ENCODE data around the gene FRAS1.

FRAS1 gene

GRCh38 chr4:78552389-78553042, 495.4 kb downstream of the FRAS1 start:
- TF ChIP-seq TAF1 (IDR thresholded peaks at IDR 0.05; ENCODE audit: low read depth, low read length): no peak
- TF ChIP-seq POU2F2 (IDR thresholded peaks at IDR 0.05; ENCODE audit: low read depth, low read length): no peak
- TF ChIP-seq POLR2A (IDR thresholded peaks at IDR 0.05; ENCODE audit: low read depth, low read length): no peak
- TF ChIP-seq PAX5 (IDR thresholded peaks at IDR 0.05; ENCODE audit: insufficient read depth, low read length, severe bottlenecking): no peak
- TF ChIP-seq SPI1 (IDR thresholded peaks at IDR 0.05; ENCODE audit: low read depth, low read length): no peak
- no peak for TF ChIP-seq POLR2AphosphoS5 (IDR thresholded peaks at IDR 0.05; ENCODE audit: low read depth, low read length)
- no peak for DNase-seq (ENCODE audit: insufficient read length, low spot score)
- FAIRE-seq: no peak

GRCh38 chr4:78553043-78553396, 495.9 kb downstream of the FRAS1 start:
- no peak for TF ChIP-seq POLR2A (IDR thresholded peaks at IDR 0.05; ENCODE audit: low read depth, low read length)
- no peak for TF ChIP-seq POU2F2 (IDR thresholded peaks at IDR 0.05; ENCODE audit: low read depth, low read length)
- TF ChIP-seq TAF1 (IDR thresholded peaks at IDR 0.05; ENCODE audit: low read depth, low read length): no peak
- no peak for TF ChIP-seq PAX5 (IDR thresholded peaks at IDR 0.05; ENCODE audit: insufficient read depth, low read length, severe bottlenecking)
- no peak for TF ChIP-seq POLR2AphosphoS5 (IDR thresholded peaks at IDR 0.05; ENCODE audit: low read depth, low read length)
- no peak for TF ChIP-seq SPI1 (IDR thresholded peaks at IDR 0.05; ENCODE audit: low read depth, low read length)
- DNase-seq (ENCODE audit: insufficient read length, low spot score) (no peak), FAIRE-seq (no peak)

GRCh38 chr4:78553529-78554060, 496.5 kb downstream of the FRAS1 start:
- DNase-seq (ENCODE audit: insufficient read length, low spot score) (no peak), FAIRE-seq (no peak)
- TF ChIP-seq POU2F2 (IDR thresholded peaks at IDR 0.05; ENCODE audit: low read depth, low read length) (no peak), SPI1 (IDR thresholded peaks at IDR 0.05; ENCODE audit: low read depth, low read length) (no peak), TAF1 (IDR thresholded peaks at IDR 0.05; ENCODE audit: low read depth, low read length) (no peak), POLR2A (IDR thresholded peaks at IDR 0.05; ENCODE audit: low read depth, low read length) (no peak), PAX5 (IDR thresholded peaks at IDR 0.05; ENCODE audit: insufficient read depth, low read length, severe bottlenecking) (no peak), POLR2AphosphoS5 (IDR thresholded peaks at IDR 0.05; ENCODE audit: low read depth, low read length) (no peak)

DNA sequence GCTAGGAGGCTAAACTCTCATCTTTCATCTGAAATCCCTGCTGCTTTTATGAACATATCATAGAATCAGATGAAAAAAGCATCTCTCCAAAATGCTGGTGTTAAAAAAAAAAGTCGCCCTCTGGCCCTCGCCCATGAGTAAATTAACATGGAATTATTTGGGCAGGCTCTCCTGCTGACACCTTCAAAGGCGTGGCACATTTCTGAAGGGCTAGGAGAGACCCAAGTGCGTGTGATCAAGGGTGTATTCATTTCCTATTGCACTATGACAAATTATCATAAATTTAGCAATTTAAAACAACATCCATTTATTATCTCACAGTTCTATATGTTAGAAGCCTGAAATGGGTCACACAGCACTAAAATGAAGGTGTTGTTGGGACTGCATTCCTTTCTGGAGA, 499.5 kb downstream of the FRAS1 start:
- FAIRE-seq (no peak), DNase-seq (ENCODE audit: insufficient read length, low spot score) (no peak)
- no peak for TF ChIP-seq TAF1 (IDR thresholded peaks at IDR 0.05; ENCODE audit: low read depth, low read length)
- TF ChIP-seq POLR2A (IDR thresholded peaks at IDR 0.05; ENCODE audit: low read depth, low read length): no peak
- TF ChIP-seq POLR2AphosphoS5 (IDR thresholded peaks at IDR 0.05; ENCODE audit: low read depth, low read length): no peak
- no peak for TF ChIP-seq POU2F2 (IDR thresholded peaks at IDR 0.05; ENCODE audit: low read depth, low read length)
- no peak for TF ChIP-seq PAX5 (IDR thresholded peaks at IDR 0.05; ENCODE audit: insufficient read depth, low read length, severe bottlenecking)
- no peak for TF ChIP-seq SPI1 (IDR thresholded peaks at IDR 0.05; ENCODE audit: low read depth, low read length)

- TF ChIP-seq POLR2A (IDR thresholded peaks at IDR 0.05; ENCODE audit: low read depth, low read length): no peak
- no peak for TF ChIP-seq POU2F2 (IDR thresholded peaks at IDR 0.05; ENCODE audit: low read depth, low read length)
- no peak for TF ChIP-seq SPI1 (IDR thresholded peaks at IDR 0.05; ENCODE audit: low read depth, low read length)
- TF ChIP-seq TAF1 (IDR thresholded peaks at IDR 0.05; ENCODE audit: low read depth, low read length): no peak
- TF ChIP-seq PAX5 (IDR thresholded peaks at IDR 0.05; ENCODE audit: insufficient read depth, low read length, severe bottlenecking): no peak
- no peak for TF ChIP-seq POLR2AphosphoS5 (IDR thresholded peaks at IDR 0.05; ENCODE audit: low read depth, low read length)
- FAIRE-seq (no peak), DNase-seq (ENCODE audit: insufficient read length, low spot score) (no peak)
Measured at GRCh38 chr4:78557841-78558240, 500.7 kb downstream of the FRAS1 start.

GRCh38 chr4:78558410-78558809, 501.3 kb downstream of the FRAS1 start:
- DNase-seq (ENCODE audit: insufficient read length, low spot score): no peak

GRCh38 chr4:78560296-78560963, 503.3 kb downstream of the FRAS1 start:
- FAIRE-seq (no peak), DNase-seq (ENCODE audit: insufficient read length, low spot score) (no peak)
- TF ChIP-seq PAX5 (IDR thresholded peaks at IDR 0.05; ENCODE audit: insufficient read depth, low read length, severe bottlenecking) (no peak), SPI1 (IDR thresholded peaks at IDR 0.05; ENCODE audit: low read depth, low read length) (no peak), POLR2A (IDR thresholded peaks at IDR 0.05; ENCODE audit: low read depth, low read length) (no peak), POLR2AphosphoS5 (IDR thresholded peaks at IDR 0.05; ENCODE audit: low read depth, low read length) (no peak), TAF1 (IDR thresholded peaks at IDR 0.05; ENCODE audit: low read depth, low read length) (no peak), POU2F2 (IDR thresholded peaks at IDR 0.05; ENCODE audit: low read depth, low read length) (no peak)

More at GRCh38 chr4:78558410-78558809, 501.3 kb downstream of the FRAS1 start:
- TF ChIP-seq POLR2AphosphoS5 (IDR thresholded peaks at IDR 0.05; ENCODE audit: low read depth, low read length): no peak
- no peak for TF ChIP-seq POLR2A (IDR thresholded peaks at IDR 0.05; ENCODE audit: low read depth, low read length)
- TF ChIP-seq TAF1 (IDR thresholded peaks at IDR 0.05; ENCODE audit: low read depth, low read length): no peak
- no peak for TF ChIP-seq SPI1 (IDR thresholded peaks at IDR 0.05; ENCODE audit: low read depth, low read length)
- no peak for TF ChIP-seq PAX5 (IDR thresholded peaks at IDR 0.05; ENCODE audit: insufficient read depth, low read length, severe bottlenecking)
- no peak for TF ChIP-seq POU2F2 (IDR thresholded peaks at IDR 0.05; ENCODE audit: low read depth, low read length)
- FAIRE-seq: no peak

- DNase-seq (ENCODE audit: insufficient read length, low spot score) (no peak), FAIRE-seq (no peak)
- TF ChIP-seq POLR2AphosphoS5 (IDR thresholded peaks at IDR 0.05; ENCODE audit: low read depth, low read length): no peak
- TF ChIP-seq TAF1 (IDR thresholded peaks at IDR 0.05; ENCODE audit: low read depth, low read length): no peak
- TF ChIP-seq POU2F2 (IDR thresholded peaks at IDR 0.05; ENCODE audit: low read depth, low read length): no peak
- TF ChIP-seq PAX5 (IDR thresholded peaks at IDR 0.05; ENCODE audit: insufficient read depth, low read length, severe bottlenecking): no peak
- no peak for TF ChIP-seq POLR2A (IDR thresholded peaks at IDR 0.05; ENCODE audit: low read depth, low read length)
- TF ChIP-seq SPI1 (IDR thresholded peaks at IDR 0.05; ENCODE audit: low read depth, low read length): no peak
Measured at GRCh38 chr4:78561677-78562076, 504.6 kb downstream of the FRAS1 start.

GRCh38 chr4:78562687-78563086, 505.6 kb downstream of the FRAS1 start:
- DNase-seq (ENCODE audit: insufficient read length, low spot score) (no peak), FAIRE-seq (no peak)

More at GRCh38 chr4:78562687-78563086, 505.6 kb downstream of the FRAS1 start:
- TF ChIP-seq POLR2A (IDR thresholded peaks at IDR 0.05; ENCODE audit: low read depth, low read length) (no peak), POU2F2 (IDR thresholded peaks at IDR 0.05; ENCODE audit: low read depth, low read length) (no peak), SPI1 (IDR thresholded peaks at IDR 0.05; ENCODE audit: low read depth, low read length) (no peak), TAF1 (IDR thresholded peaks at IDR 0.05; ENCODE audit: low read depth, low read length) (no peak), POLR2AphosphoS5 (IDR thresholded peaks at IDR 0.05; ENCODE audit: low read depth, low read length) (no peak), PAX5 (IDR thresholded peaks at IDR 0.05; ENCODE audit: insufficient read depth, low read length, severe bottlenecking) (no peak)

All from GM12891 (cell line).